RWPE2 (cell line): Measurements from ENCODE around the gene JUND.

Experiments used
- ATAC-seq: fragments of 200-7000 bp; cut with Tn5 transposase; 3 replicates; pipeline ENCODE4 v1.9.1; 2021; ENCODE audit warnings: low read depth
- DNase-seq: peaks from one replicate; pipeline ENCODE4 v3.0.0-alpha.2; 2020; ENCODE audit warnings: low spot score
- H3K27ac ChIP-seq: fragments of 450-650 bp; 2 replicates; pipeline ENCODE4 v1.5.1; 2017; ENCODE audit warnings: mild to moderate bottlenecking; ENCODE audit not compliant: poor library complexity, severe bottlenecking
- H3K27me3 ChIP-seq: fragments of 250-450 bp; sonication (Bioruptor Pico); 2 replicates; pipeline ENCODE4 v1.5.1; 2021; ENCODE audit warnings: mild to moderate bottlenecking, moderate library complexity; ENCODE audit not compliant: insufficient read depth, poor library complexity, severe bottlenecking
- H3K36me3 ChIP-seq: fragments of 250-450 bp; sonication (Bioruptor Pico); 2 replicates; pipeline ENCODE4 v1.5.1; 2020; ENCODE audit warnings: low read depth, mild to moderate bottlenecking, moderate library complexity
- H3K4me1 ChIP-seq: fragments of 250-450 bp; sonication (Bioruptor Pico); 2 replicates; pipeline ENCODE4 v1.5.1; 2021; ENCODE audit warnings: mild to moderate bottlenecking, moderate library complexity; ENCODE audit not compliant: insufficient read depth, poor library complexity, severe bottlenecking
- H3K4me3 ChIP-seq: fragments of 250-450 bp; sonication (Bioruptor Pico); 2 replicates; pipeline ENCODE4 v1.5.1; 2021; ENCODE audit warnings: mild to moderate bottlenecking, moderate library complexity; ENCODE audit not compliant: severe bottlenecking
- H3K9me3 ChIP-seq: fragments of 250-450 bp; sonication (Bioruptor Pico); 2 replicates; pipeline ENCODE4 v1.5.1; 2021; ENCODE audit warnings: mild to moderate bottlenecking, moderate library complexity; ENCODE audit not compliant: severe bottlenecking
- TF ChIP-seq, protein P1 (sequence below): fragments of 450-650 bp; IDR thresholded peaks from one replicate; pipeline ENCODE4 v1.5.1; 2017; ENCODE audit warnings: mild to moderate bottlenecking, moderate library complexity; ENCODE audit not compliant: poor library complexity, severe bottlenecking

Gene JUND

GRCh38 chr19:18306209-18306887 lies 24.9 kb upstream of the JUND start:
- H3K4me1 ChIP-seq: peaks cover 11% of the 10 kb centered on the region
- H3K4me3 ChIP-seq: no peak overlapping the region
- peaks cover 43% of the 10 kb centered on the region for H3K36me3 ChIP-seq
- ATAC-seq (no peak), DNase-seq (no peak)
- H3K27me3 ChIP-seq: no peaks in the 10 kb centered on the region
- TF ChIP-seq, protein P1, sequence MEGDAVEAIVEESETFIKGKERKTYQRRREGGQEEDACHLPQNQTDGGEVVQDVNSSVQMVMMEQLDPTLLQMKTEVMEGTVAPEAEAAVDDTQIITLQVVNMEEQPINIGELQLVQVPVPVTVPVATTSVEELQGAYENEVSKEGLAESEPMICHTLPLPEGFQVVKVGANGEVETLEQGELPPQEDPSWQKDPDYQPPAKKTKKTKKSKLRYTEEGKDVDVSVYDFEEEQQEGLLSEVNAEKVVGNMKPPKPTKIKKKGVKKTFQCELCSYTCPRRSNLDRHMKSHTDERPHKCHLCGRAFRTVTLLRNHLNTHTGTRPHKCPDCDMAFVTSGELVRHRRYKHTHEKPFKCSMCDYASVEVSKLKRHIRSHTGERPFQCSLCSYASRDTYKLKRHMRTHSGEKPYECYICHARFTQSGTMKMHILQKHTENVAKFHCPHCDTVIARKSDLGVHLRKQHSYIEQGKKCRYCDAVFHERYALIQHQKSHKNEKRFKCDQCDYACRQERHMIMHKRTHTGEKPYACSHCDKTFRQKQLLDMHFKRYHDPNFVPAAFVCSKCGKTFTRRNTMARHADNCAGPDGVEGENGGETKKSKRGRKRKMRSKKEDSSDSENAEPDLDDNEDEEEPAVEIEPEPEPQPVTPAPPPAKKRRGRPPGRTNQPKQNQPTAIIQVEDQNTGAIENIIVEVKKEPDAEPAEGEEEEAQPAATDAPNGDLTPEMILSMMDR: no peak
- no peak overlapping the region for H3K27ac ChIP-seq
- H3K9me3 ChIP-seq: no peaks in the 10 kb centered on the region

DNA sequence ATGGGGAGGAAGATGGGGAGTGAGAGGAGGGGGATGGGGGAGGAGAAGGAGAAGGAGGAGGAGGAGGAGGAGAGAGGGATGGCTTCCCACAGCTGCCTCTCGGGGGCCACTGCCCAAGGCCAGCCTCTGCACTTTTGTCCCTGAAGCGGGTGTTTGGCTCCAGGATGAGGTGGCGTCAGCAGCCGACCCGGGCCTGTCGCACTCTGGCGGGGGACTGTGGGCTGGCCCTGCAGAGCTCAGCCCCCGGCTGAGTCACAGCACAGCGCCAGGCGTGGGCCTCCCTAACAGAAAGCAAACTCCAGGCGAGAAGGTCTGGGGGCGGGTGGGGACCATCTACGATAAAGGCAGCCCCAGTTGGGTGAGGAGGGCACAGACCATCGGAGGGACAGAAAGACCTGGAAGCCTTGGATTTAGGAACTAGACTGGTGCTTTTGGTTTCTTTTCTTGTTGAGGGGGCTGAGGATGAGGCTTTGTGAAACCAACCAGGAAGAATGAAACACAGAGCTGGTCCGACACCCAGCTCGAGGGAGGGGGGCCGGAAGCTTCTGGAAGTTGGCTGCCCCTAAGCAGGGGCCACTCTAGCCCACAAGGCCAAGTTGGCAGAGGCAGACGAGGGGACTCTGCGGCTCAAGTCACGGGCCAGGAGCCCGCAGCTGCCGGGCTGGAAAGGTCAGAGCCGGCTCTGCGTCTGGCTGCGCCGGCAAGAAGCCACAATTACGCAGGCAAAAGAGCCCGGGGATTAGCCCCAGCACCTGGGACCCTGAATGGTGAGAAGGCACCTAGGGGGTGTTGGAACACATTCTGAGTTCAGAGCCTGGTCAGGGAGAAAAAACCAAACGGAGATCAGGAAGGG lies 23.3 kb upstream of the JUND start:
- peak overlapping the region; percentile 9 for H3K4me3 ChIP-seq
- H3K27ac ChIP-seq: peak overlapping the region; percentile 77

GRCh38 chr19:18304208-18304457 lies 22.7 kb upstream of the JUND start:
- H3K27ac ChIP-seq: peak overlapping the region; percentile 77
- TF ChIP-seq, protein P1: no peak
- H3K36me3 ChIP-seq: peaks cover 22% of the 10 kb centered on the region
- ATAC-seq: no peak
- H3K4me3 ChIP-seq: no peak overlapping the region
- peaks cover 16% of the 10 kb centered on the region for H3K4me1 ChIP-seq
- H3K9me3 ChIP-seq: no peaks in the 10 kb centered on the region
- no peak for DNase-seq
- no peaks in the 10 kb centered on the region for H3K27me3 ChIP-seq

More for the DNA sequence above, 23.3 kb upstream of the JUND start:
- no peaks in the 10 kb centered on the region for H3K27me3 ChIP-seq
- DNase-seq (no peak), ATAC-seq (peak; percentile 64)
- no peaks in the 10 kb centered on the region for H3K9me3 ChIP-seq
- peaks cover 16% of the 10 kb centered on the region for H3K4me1 ChIP-seq
- TF ChIP-seq, protein P1: no peak
- peaks cover 27% of the 10 kb centered on the region for H3K36me3 ChIP-seq

GRCh38 chr19:18301718-18302111 lies 20.3 kb upstream of the JUND start:
- ATAC-seq (no peak), DNase-seq (no peak)
- peaks cover 16% of the 10 kb centered on the region for H3K4me1 ChIP-seq
- no peaks in the 10 kb centered on the region for H3K27me3 ChIP-seq
- no peak overlapping the region for H3K27ac ChIP-seq
- TF ChIP-seq, protein P1: no peak
- no peak overlapping the region for H3K4me3 ChIP-seq
- no peaks in the 10 kb centered on the region for H3K9me3 ChIP-seq
- peaks cover 3% of the 10 kb centered on the region; the same call in 1 of the 2 replicates for H3K36me3 ChIP-seq
